Islet of Langerhans (tissue), 1 donor: ENCODE measurements around the gene SLC47A1.

Source experiments
- FAIRE-seq: peaks from one replicate; lab custom pipeline; 2011; peaks lifted over from hg19 to GRCh38; lab: Jason Lieb, UNC

The SLC47A1 gene

DNA sequence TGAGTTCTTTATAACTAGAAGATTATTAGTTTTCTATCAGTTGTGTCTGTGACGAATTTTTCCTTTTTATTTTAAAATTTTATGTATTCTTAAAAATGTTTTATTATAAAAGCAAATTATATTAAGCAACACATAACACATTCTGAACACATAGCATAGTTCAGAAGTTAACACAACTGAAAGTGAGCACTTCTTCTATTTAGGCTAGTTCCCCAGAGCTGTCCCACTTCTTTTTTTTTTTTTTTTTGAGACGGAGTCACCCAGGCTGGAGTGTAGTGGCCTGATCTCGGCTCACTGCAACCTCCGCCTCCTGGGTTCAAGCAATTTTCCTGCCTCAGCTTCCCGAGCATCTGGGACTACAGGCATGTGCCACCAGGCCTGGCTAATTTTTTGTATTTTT is 77.2 kb downstream of the SLC47A1 start:
- FAIRE-seq: no peak

DNA sequence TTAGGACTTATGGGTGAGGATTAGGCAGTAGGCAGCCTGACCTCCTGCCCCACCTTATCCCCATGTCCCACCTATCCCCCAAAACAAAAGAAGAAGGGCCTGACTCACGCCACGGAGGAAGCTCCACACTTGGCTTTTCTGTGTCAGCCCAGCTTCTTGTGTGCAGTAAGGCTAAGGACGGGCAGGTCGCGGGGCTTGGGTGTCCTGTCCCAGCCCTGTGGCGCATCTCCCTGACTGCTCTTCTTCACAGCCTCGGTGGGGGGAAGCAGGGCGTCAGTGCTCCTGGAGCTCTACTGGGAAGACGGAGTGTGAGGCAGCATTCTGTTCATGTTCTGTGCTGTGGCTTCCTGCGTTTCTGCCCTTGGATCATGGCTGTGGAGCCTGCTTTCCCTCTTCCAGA is 80.3 kb downstream of the SLC47A1 start:
- FAIRE-seq: no peak

DNA sequence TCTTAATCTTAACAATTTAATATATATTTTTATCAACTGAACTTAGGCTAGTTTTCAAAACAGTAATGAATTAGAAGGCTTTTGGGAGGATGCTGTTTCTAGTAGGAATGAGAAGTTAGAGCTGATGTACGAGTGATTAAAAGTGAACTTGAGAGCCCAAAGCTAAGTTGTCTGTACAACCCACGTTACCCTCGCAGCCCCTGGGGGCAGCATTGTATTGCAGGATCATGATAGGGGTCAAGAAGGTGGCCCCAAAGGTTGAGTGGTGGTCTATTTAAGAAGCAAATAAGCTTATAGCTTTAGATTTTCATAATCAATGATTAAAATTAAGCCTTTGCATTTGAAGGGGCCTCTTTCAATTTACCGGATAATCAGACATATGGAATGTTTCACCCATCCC is 81.2 kb downstream of the SLC47A1 start:
- no peak for FAIRE-seq

- FAIRE-seq: no peak
Measured at GRCh38 chr17:19618015-19618414, 84.4 kb downstream of the SLC47A1 start.

- FAIRE-seq: no peak
Measured at GRCh38 chr17:19619705-19620325, 86.2 kb downstream of the SLC47A1 start.

DNA sequence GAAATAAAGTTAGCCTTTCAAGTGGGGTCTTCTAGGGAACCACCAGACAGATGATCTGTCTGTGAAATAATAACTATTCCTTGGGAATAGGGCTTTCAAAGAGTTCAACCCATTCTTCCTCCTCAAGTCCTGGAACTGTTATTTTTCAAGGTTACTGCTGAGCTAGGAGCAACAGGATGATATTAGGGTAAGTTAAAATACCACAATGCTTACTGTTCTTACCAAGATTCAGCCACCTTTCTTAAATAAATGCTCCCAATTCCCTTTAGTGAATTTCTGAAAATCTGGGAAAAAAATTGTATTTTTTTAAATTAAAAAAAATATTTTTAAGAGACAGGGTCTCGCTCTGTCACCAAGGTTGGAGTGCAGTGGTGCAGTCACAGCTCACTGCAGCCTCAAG is 88.0 kb downstream of the SLC47A1 start:
- no peak for FAIRE-seq

DNA sequence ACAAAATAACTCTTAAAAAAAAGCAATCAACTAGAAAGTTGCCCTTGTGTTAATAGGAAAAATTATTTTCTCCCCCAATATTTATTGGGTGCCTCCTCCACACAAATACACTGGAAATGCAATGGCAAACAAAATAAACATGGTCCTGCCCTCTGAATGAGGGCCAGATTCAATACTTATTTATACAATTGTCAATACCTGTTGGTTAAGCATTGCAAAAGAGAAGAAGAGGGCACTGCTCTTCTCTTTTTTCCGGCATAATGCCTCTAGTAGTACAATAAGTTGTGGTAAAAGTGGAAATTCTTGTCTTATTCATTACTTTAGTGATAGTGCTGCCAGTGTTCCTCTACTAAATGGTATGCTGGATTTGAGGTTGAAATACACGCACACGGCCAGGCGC is 92.4 kb downstream of the SLC47A1 start:
- FAIRE-seq: no peak
